ENCODE data around the gene DNTT.
A peak's percentile ranks its signal among the peaks of the same experiment; 100 is the strongest.

DNA sequence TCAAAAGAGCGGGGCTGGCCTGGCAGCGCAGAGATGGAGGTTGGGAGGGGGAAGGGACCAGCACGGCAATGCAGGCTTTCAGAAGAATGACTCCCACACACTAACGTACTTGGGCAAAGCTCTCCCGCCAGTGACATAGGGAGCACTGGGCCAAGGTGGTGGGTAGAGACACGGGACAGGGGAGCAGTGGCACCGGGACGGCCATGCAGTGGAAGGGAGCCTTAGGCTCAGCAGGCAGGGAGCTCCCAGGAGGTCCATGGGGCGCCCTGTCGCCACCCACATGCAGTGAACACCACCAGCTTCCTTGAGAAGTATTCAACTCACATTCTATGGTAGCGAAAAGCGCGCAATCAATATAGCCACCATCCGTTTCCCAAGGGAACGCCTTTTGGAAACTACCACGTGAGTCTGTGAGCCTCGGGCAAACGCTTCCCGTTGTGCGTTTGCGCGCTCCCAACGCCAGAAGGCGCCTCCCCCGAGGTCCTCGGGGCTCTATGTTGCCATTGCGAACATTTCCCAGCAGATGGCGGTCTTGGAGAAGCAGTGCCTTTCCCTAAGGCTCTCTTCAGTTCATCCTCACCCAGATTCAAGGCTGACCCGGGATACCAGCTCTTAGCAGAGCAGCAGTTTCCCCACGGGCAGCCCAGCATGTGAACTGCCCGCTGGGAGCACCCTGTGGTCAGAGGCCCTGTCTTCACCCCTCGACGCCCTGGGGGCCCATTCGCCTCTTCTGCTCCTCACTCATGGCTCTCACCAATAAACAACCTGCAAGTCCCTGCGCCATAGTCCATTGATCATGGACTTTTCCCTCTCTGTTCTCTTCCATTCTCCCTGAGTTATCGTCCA, 71.0 kb downstream of the DNTT start:
- no peak for TF ChIP-seq MAFF (IDR thresholded peaks at IDR 0.05; ENCODE audit: low read depth, low read length)
- TF ChIP-seq CTCF (CRISPR knock-in tag; IDR thresholded peaks at IDR 0.05), result peak; percentile 95
- TF ChIP-seq POLR2A (IDR thresholded peaks at IDR 0.05; ENCODE audit: insufficient read depth in 1 of 2, low read depth in 2 of 2, low read length in 2 of 2), result no peak
- TF ChIP-seq EP300 (IDR thresholded peaks at IDR 0.05; ENCODE audit: low read depth in 2 of 2, low read length in 2 of 2), result no peak
- no peak for TF ChIP-seq EP300 (CRISPR knock-in tag; IDR thresholded peaks at IDR 0.05; ENCODE audit: borderline replicate concordance)
- no peak for TF ChIP-seq ZNF619 (CRISPR knock-in tag; IDR thresholded peaks at IDR 0.05)
- TF ChIP-seq ZNF563 (CRISPR knock-in tag; IDR thresholded peaks at IDR 0.05), result no peak
- TF ChIP-seq POLR2AphosphoS5 (IDR thresholded peaks at IDR 0.05; ENCODE audit: low read depth, low read length), result no peak
- TF ChIP-seq ZSCAN25 (CRISPR knock-in tag; IDR thresholded peaks at IDR 0.05), result no peak
- no peak for TF ChIP-seq CHD4 (IDR thresholded peaks at IDR 0.05; ENCODE audit: borderline replicate concordance, low read length)
- no peak for TF ChIP-seq ZNF335 (CRISPR knock-in tag; IDR thresholded peaks at IDR 0.05)
- TF ChIP-seq GRHL1 (CRISPR knock-in tag; conservative IDR thresholded peaks at IDR 0.05), result no peak
- no peak for TF ChIP-seq EZH2 (conservative IDR thresholded peaks at IDR 0.05; ENCODE audit: low read depth, low read length)
- no peak for TF ChIP-seq REXO4 (CRISPR knock-in tag; IDR thresholded peaks at IDR 0.05; ENCODE audit: borderline replicate concordance)
- TF ChIP-seq MAX (IDR thresholded peaks at IDR 0.05), result peak; percentile 79
